SK-N-SH (cell line): ENCODE results near the gene DGAT2.

Source experiments
- MXI1 ChIP-seq: IDR thresholded peaks from 2 replicates; pipeline ENCODE4 v1.6.1; 2012; ENCODE audit warnings: mild to moderate bottlenecking, low read depth, low read length, improper control_type of control experiment
- YY1 ChIP-seq: IDR thresholded peaks from 2 replicates; pipeline ENCODE4 v1.4.0; 2012; ENCODE audit warnings: low read depth, mild to moderate bottlenecking

GRCh38 chr11:75850787-75851186, 82.2 kb downstream of the DGAT2 start:
- TF ChIP-seq YY1 (no peak), MXI1 (no peak)
